ENCODE measurements around the gene KDM5B. TPM values are rescaled to one million over a fixed set of nuclear protein-coding genes. Genes with fewer than 3 reads are reported as not detected.

KDM5B gene
- polyA plus RNA-seq, 1 of the 3 experiments (the other 2 are of a cell fraction) = 21.7 TPM

DNA sequence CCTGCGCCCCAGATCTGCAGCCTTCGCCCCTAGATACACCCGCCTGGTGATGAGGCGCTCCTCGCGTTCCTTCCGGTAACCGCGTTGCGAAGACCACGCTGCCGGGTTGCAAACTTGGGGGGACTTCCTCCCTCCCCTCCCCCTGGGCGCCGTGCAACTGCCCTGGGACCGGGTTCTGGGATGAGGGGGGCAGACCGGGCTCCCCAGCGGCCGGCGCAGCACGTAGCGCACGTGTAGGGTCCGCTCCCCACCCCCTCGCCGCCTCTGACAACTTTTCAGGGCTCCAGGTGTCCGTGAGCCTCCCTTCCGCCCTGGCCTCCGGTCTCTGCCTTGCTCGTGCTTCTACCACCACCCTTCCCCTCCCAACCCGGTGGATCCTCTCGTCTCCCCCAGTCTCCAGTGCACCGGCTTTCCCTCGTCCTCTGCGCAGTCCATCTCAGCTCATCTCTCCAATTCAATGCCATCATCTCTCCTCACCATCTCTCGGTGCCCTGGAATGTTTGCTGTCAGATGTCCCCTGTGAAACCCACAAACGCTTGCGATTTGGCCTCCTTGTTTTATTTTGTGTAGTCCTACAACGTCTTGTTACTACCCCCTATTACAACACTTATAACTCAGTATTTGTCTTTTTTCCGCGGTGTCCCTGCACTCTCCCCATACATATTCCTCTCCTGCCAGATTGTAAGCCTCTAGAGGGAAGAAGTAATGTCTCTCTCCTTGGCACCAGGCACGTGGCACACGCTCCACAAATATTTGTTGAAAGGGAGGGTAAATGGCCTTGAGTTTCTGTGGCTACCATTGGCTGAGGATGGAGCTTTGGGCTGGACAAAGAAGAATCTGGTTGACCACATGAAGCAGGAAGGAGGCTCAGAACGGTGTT, 3.3 kb upstream of the KDM5B start:
- POLR2A ChIA-PET = interaction anchor here (0.8 to 1.6 kb wide), 4 partner anchors 8 to 77 kb away, joined by 3 to 5 read pairs (median 4); partner anchors contain the start of gene RABIF
- no peaks in the 10 kb centered on the region for H3K36me3 ChIP-seq (replicated peaks in 1 of 2; ENCODE audit: control insufficient read depth in 1 of 2, insufficient read depth in 2 of 2, low read length in 1 of 2)
- H3K9ac ChIP-seq = peak overlapping the region; percentile 82
- no peaks in the 10 kb centered on the region for H3K9me3 ChIP-seq
- peak overlapping the region; percentile 96 for H2AFZ ChIP-seq (ENCODE audit: low read depth)
- no peaks in the 10 kb centered on the region for H3F3A ChIP-seq (replicated peaks; ENCODE audit: insufficient read depth)
- H4K20me1 ChIP-seq (ENCODE audit: insufficient read depth) = peaks cover 5% of the 10 kb centered on the region; the same call in 1 of the 2 replicates
- H3K27me3 ChIP-seq (ENCODE audit: insufficient read depth) = no peaks in the 10 kb centered on the region
- peaks cover 11 to 20% of the 10 kb centered on the region in 2 experiments; a peak in 2 of 4 replicates for H3K4me1 ChIP-seq (ENCODE audit: control insufficient read depth in 1 of 2, insufficient read depth in 2 of 2, low read depth in 1 of 2, low read length in 1 of 2)
- DNase-seq = peak; percentile 71
- peak overlapping the region; percentile 94 for H3K4me2 ChIP-seq
- TF ChIP-seq MXI1 (IDR thresholded peaks at IDR 0.05; ENCODE audit: low read depth, low read length) (peak; percentile 43), RAD21 (IDR thresholded peaks at IDR 0.05; ENCODE audit: low read length) (no peak)
- WGBS (ENCODE audit: low lambda C conversion rate) = 31% methylated on average over 29 of the region's 43 CpGs
- H3K27ac ChIP-seq (ENCODE audit: low read depth in 2 of 2, low read length in 1 of 2) = peak overlapping the region; percentile 60 to 91; a peak in 2 of 4 replicates
- H3K4me3 ChIP-seq (ENCODE audit: low read depth in 2 of 2, low read length in 1 of 2) = peak overlapping the region; percentile 77 to 86
- CTCF ChIA-PET = interaction anchor here (1.9 kb wide), 1 partner anchor 42 kb away, joined by 5 read pairs; no protein-coding TSS in a partner anchor
- H3K79me2 ChIP-seq (ENCODE audit: insufficient read depth) = peaks cover 17% of the 10 kb centered on the region
- H3K9me2 ChIP-seq = no peaks in the 10 kb centered on the region

DNA sequence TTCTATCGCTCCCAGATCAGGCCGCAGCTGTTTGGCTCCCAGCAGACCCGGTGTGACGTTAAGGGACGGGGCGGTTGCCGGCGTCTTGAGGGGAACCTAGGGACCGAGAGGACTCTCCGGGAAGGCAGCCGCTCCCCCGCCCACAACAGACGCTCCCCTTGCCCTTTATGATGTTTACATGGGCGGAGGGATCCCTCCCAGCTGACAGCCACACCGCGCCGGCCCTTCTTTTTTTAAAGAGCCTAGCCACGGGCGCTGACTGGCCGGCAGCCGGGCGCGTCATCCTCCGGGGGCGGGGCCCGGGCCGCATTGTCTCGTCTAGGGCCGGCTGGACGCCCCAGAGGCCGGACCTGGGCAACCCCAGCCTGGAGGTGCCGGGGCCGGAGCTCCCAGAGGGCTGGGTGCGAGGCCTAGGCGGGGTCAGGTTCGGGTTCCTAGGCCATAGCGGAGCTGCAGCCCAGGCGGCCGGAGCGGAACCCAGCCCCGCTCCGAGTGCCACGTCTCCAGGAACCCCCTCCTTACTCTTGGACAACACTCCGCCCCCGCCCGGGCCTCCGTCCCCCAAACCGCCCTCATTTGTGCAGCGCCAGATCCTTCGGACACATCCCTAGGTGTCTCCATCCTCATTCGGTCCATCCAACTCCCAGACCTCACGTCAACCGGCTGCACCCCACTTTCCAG, 2.5 kb upstream of the KDM5B start, which contains the start of gene PCAT6:
TSS of gene PCAT6 (plus strand) at position 340 of the 681 bp plus-strand sequence.
- H3K27me3 ChIP-seq (ENCODE audit: insufficient read depth) = no peaks in the 10 kb centered on the region
- peak within 1 kb of the TSS; percentile 94 for H3K4me2 ChIP-seq
- CTCF ChIA-PET = interaction anchor here (0.5 to 1.9 kb wide), 4 partner anchors 13 to 61 kb away, joined by 3 to 5 read pairs (median 4); no protein-coding TSS in a partner anchor
- peaks cover 6% of the 10 kb centered on the region for H3F3A ChIP-seq (replicated peaks; ENCODE audit: insufficient read depth)
- peak within 1 kb of the TSS; percentile 77 to 86 for H3K4me3 ChIP-seq (ENCODE audit: low read depth in 2 of 2, low read length in 1 of 2)
- no peaks in the 10 kb centered on the region for H3K36me3 ChIP-seq (replicated peaks in 1 of 2; ENCODE audit: control insufficient read depth in 1 of 2, insufficient read depth in 2 of 2, low read length in 1 of 2)
- H3K79me2 ChIP-seq (ENCODE audit: insufficient read depth) = peaks cover 25% of the 10 kb centered on the region
- H3K4me1 ChIP-seq (ENCODE audit: control insufficient read depth in 1 of 2, insufficient read depth in 2 of 2, low read depth in 1 of 2, low read length in 1 of 2) = peaks cover 18 to 25% of the 10 kb centered on the region in 2 experiments; a peak in 3 of 4 replicates
- peak within 1 kb of the TSS; percentile 82 for H3K9ac ChIP-seq
- H3K9me2 ChIP-seq = no peaks in the 10 kb centered on the region
- peak within 1 kb of the TSS; percentile 60 to 91 for H3K27ac ChIP-seq (ENCODE audit: low read depth in 2 of 2, low read length in 1 of 2)
- peaks cover 13% of the 10 kb centered on the region; the same call in 1 of the 2 replicates for H4K20me1 ChIP-seq (ENCODE audit: insufficient read depth)
- POLR2A ChIA-PET = interaction anchor here (0.5 to 1.6 kb wide), 8 partner anchors 9 to 416 kb away, joined by 3 to 5 read pairs (median 4); partner anchors contain the start of gene RABIF
- peak within 1 kb of the TSS; percentile 96 for H2AFZ ChIP-seq (ENCODE audit: low read depth)
- 1% methylated on average over 20 of the region's 53 CpGs for WGBS (ENCODE audit: low lambda C conversion rate)
- H3K9me3 ChIP-seq = no peaks in the 10 kb centered on the region
- DNase-seq = peak; percentile 98
- TF ChIP-seq GATA2 (CRISPR knock-in tag; IDR thresholded peaks at IDR 0.05) (peak; percentile 36; the same call in 1 of the 2 replicates), GABPA (IDR thresholded peaks at IDR 0.05; ENCODE audit: low read depth) (no peak; the same call in 1 of the 2 replicates), FOXJ3 (CRISPR knock-in tag; IDR thresholded peaks at IDR 0.05) (peak; percentile 85), RAD21 (IDR thresholded peaks at IDR 0.05; ENCODE audit: low read length) (no peak), NFIC (IDR thresholded peaks at IDR 0.05; ENCODE audit: borderline replicate concordance) (no peak), TCF12 (IDR thresholded peaks at IDR 0.05) (peak; percentile 57), ELF1 (IDR thresholded peaks at IDR 0.05) (0 out of 2 replicates have a peak, but pooled peaks have one; percentile 48), JUND (IDR thresholded peaks at IDR 0.05) (peak; percentile 52; the same call in 1 of the 2 replicates), RFX5 (IDR thresholded peaks at IDR 0.05; ENCODE audit: low read length) (peak; percentile 69; the same call in 1 of the 2 replicates), SIN3A (IDR thresholded peaks at IDR 0.05; ENCODE audit: borderline replicate concordance, low read depth, low read length) (peak; percentile 100), TAF1 (IDR thresholded peaks at IDR 0.05; ENCODE audit: borderline replicate concordance, low read depth, low read length) (peak; percentile 89), EZH2phosphoT487 (IDR thresholded peaks at IDR 0.05; ENCODE audit: borderline replicate concordance, low read depth) (no peak), EP300 (IDR thresholded peaks at IDR 0.05; ENCODE audit: borderline replicate concordance in 1 of 2, low read depth in 1 of 2, low read length in 1 of 2) (0 out of 4 replicates have a peak, but pooled peaks of 1 of the 2 experiments have one; percentile 38), FOXM1 (IDR thresholded peaks at IDR 0.05; ENCODE audit: low read depth) (no peak), RCOR1 (IDR thresholded peaks at IDR 0.05; ENCODE audit: low read length) (0 out of 2 replicates have a peak, but pooled peaks have one; percentile 38), YY1 (IDR thresholded peaks at IDR 0.05; ENCODE audit: low read depth) (peak; percentile 63; the same call in 1 of the 2 replicates), MEF2A (IDR thresholded peaks at IDR 0.05; ENCODE audit: borderline replicate concordance, low read depth) (peak; percentile 29; the same call in 1 of the 2 replicates)
- TF ChIP-seq, protein P1, sequence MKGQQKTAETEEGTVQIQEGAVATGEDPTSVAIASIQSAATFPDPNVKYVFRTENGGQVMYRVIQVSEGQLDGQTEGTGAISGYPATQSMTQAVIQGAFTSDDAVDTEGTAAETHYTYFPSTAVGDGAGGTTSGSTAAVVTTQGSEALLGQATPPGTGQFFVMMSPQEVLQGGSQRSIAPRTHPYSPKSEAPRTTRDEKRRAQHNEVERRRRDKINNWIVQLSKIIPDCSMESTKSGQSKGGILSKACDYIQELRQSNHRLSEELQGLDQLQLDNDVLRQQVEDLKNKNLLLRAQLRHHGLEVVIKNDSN (IDR thresholded peaks at IDR 0.05; ENCODE audit: borderline replicate concordance, low read depth) = peak; percentile 73; the same call in 1 of the 2 replicates
- TF ChIP-seq, protein P2, sequence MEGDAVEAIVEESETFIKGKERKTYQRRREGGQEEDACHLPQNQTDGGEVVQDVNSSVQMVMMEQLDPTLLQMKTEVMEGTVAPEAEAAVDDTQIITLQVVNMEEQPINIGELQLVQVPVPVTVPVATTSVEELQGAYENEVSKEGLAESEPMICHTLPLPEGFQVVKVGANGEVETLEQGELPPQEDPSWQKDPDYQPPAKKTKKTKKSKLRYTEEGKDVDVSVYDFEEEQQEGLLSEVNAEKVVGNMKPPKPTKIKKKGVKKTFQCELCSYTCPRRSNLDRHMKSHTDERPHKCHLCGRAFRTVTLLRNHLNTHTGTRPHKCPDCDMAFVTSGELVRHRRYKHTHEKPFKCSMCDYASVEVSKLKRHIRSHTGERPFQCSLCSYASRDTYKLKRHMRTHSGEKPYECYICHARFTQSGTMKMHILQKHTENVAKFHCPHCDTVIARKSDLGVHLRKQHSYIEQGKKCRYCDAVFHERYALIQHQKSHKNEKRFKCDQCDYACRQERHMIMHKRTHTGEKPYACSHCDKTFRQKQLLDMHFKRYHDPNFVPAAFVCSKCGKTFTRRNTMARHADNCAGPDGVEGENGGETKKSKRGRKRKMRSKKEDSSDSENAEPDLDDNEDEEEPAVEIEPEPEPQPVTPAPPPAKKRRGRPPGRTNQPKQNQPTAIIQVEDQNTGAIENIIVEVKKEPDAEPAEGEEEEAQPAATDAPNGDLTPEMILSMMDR (IDR thresholded peaks at IDR 0.05) = no peak
- TF ChIP-seq, protein P3, sequence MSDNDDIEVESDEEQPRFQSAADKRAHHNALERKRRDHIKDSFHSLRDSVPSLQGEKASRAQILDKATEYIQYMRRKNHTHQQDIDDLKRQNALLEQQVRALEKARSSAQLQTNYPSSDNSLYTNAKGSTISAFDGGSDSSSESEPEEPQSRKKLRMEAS (IDR thresholded peaks at IDR 0.05; ENCODE audit: low read depth) = peak; percentile 95
